Fibroblast of skin of scalp (primary cell): Measurements from ENCODE around the gene GCNT1. TPM values are rescaled to one million over a fixed set of nuclear protein-coding genes. Genes with fewer than 3 reads are reported as not detected.
"Not testable (repeated sequence)": the region's sequence is repeated elsewhere in the genome, so short reads cannot be mapped to it uniquely, and the experiment has no call there.

Experiments used
- DNase-seq: peaks from one replicate; pipeline ENCODE4 v3.0.0-alpha.2; 2013
- polyA plus RNA-seq, 2 experiments: library from polyadenylated mRNA; unstranded; fragments of 120-200 nt; gene quantifications; one replicate each; pipeline ENCODE4 v1.2.1, GENCODE V29; 2013; ENCODE audit not compliant: insufficient read length in 2 of 2

GCNT1 gene
- polyA plus RNA-seq (2013, experiment 1 of 2; ENCODE audit: insufficient read length), result 7.8 TPM
- polyA plus RNA-seq (2013, experiment 2 of 2; ENCODE audit: insufficient read length), result 8.6 TPM

DNA sequence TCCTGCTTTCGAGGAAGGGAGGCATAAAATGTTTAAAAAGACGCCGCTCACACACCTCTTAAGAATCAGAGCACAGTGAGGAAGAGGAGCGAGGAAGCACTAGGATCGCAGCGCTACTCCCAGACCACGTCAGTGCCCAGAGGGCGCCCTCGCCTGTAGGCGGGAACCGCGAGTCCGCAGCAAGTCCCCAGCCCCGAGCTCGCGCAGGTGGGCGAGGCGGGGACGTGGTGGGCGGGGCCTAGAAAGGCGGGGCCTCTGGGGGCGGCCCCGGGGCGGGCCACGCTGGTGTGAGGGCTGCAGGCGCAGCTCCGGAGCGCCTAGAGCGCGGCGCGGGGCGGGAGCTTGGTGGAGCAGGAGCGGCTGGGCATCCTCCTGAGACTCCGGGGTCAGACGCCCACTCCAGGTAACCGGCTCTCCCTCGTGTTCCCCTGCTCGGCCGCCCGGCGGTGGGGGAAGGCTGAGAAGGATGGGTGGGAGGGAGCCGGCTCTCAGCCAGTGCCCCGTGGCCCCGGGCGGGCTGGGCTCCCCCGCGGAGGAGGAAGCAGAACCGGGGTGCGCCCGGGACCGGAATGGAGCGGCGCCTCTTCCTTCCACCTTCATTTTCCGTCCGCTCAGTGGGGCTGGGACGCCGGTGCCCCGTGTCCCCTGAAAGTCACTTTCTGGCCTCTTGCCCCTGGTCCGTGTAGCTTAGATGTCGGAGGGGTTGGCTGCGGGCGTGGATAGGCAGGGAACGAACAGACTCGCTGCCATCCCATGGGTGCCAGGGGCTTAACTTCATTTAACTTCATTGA lies at the start of gene GCNT1:
GCNT1 (plus strand) TSS at position 280 of the 791 bp plus-strand sequence. CDS start 43,200 bp downstream, outside the sequence.
- peak; percentile 76 for DNase-seq

DNA sequence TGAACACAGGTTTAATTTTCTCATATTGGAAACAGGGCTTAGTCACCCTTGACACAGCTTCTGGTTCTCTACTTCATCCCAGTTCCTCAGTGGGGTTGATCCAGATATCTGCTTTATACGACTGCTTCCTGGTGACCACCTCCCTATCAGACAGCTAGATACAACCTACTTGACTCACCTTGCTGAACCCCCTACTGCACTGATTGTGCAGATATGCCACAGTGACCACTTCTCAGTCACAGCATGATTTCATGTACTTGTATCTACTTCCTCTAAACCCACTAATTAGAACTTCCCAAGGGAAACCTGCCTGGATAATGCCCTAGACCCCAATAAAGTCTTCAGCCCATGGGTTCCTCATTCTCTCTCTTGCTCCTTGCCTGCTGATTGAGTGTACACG lies 46.3 kb upstream of the GCNT1 start:
- no peak for DNase-seq

DNA sequence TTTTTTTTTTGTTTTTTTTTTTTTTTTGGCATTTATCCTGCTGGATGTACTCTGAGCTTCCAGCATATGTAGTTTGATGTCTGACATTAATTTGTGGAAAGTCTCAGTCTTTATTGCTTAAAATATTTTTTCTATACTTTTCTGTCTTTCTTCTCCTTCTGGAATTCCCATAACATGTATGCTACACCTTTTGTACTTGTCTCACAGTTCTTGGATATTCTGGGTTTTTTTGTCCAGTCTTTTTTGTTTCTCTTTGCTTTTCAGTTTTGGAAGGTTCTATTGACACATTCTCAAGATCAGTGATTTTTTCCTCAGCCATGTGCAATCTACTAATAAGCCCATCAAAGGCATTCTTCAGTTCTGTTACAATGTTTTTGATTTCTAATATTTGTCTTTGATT lies 45.3 kb upstream of the GCNT1 start:
- DNase-seq, result no peak

- DNase-seq, result no peak
Measured at GRCh38 chr9:76414661-76415060, 44.3 kb upstream of the GCNT1 start.

DNA sequence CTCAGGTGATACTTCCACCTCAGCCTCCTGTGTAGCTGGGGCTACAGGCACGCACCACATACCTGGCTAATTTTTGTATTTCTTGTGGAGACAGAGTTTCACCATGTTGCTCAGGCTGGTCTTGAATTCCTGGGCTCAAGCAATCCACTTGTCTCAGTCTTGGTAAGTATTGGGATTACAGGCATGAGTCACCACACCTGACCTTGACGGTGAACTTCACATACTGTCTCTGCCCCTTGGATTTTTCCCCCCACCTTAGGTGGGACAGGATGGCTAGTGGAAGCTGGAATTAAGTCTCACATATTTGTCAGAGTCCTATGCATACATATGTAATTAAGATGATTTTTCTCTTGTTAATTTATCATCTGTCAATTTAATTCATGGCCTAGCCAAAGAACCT lies 43.8 kb upstream of the GCNT1 start:
- no peak for DNase-seq

GRCh38 chr9:76415731-76416130 lies 43.3 kb upstream of the GCNT1 start:
- DNase-seq, result peak; percentile 33

- DNase-seq, result no peak
Measured at GRCh38 chr9:76417394-76417793, 41.6 kb upstream of the GCNT1 start.

DNA sequence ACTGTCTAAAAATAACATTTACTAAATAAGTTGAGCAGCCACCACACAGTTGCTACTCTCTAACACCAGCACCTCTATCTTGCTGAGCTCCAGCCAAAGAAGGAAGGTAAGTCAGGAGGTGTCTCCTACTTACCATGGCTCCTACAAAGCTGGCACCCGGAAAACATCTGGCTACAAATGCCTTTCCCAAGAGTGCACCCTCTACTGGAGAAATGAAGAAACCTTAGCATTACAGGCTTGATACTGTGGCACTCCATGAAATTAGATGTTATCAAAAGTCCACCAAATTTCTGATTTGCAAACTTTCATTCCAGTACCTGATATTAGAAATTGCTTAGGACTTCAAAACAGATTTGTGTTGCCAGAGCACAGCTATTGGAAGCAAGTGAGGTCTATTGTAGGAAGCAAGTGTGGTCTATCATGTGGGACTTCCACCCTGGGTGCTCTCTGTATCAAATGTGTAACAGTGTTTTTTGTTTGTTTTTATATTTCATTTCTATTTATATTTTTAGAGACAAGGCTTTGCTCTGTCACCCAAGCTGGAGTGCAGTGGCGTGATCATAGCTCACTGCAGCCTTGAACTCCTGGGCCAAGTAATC lies 39.1 kb upstream of the GCNT1 start:
- DNase-seq, result peak; percentile 18

DNA sequence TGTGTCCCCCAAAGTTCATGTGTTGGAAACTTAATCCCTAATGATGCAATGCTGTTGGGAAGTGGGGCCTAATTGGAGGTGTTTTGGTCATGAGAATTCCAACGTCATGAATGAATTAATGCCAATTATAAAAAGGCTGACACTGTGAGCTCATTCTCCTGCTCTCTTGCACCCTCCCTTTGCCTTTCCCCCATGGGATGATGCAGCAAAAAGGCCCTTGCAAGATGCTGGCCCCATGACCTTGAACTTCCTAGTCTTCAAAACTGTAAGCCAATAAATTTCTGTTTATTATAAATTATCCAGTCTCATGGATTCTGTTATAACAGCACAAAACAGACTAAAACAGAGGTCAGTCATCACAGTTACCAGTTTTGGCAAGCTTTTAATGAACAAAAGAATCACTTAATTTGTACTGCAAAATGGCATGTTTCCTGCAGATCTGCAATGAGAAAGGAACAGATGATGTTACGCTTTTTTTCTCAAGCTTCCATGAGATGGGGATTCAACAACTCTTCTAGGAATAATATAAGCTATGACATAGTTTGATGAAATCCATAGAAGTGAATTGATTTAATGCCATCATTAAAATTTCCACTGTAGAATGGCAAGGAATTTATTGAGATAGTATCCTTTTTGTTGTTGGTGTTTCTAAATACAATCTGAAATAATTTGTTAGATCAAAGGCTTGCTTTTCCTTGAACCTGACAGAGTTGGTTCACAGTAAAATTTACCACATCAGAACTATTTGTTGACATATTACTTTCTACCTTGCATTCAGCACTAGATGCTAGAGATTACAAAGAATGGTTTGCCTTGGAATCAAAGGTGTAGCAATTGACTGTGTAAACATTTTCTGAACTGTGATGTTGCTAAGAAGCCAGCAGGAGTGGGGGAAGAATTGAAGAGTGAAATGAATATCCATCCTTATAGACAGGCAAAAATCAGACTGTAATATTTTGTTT lies 35.5 kb upstream of the GCNT1 start:
- no peak for DNase-seq

GRCh38 chr9:76424491-76424890 lies 34.5 kb upstream of the GCNT1 start:
- no peak for DNase-seq

GRCh38 chr9:76425677-76426453 lies 33.1 kb upstream of the GCNT1 start:
- no peak for DNase-seq

- DNase-seq, result no peak
Measured at GRCh38 chr9:76426807-76427419, 32.1 kb upstream of the GCNT1 start.

DNA sequence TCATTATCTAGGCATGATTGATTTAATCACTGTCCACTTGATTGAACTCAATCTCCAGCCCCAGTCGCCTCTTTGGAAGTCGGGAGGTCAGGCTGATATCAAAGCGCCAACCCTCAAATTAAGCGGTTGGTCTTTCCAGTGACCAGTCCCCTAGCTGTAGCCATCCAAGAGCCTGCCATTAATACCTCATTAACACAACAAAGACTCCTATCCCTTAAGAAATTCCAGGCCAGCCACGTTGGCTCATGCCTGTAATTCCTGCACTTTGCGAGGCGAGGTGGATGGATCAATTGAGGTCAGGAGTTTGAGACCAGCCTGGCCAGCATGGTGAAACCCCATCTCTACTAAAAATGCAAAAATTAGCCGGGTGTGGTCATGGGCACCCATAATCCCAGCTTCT lies 27.4 kb upstream of the GCNT1 start:
- no peak for DNase-seq

DNA sequence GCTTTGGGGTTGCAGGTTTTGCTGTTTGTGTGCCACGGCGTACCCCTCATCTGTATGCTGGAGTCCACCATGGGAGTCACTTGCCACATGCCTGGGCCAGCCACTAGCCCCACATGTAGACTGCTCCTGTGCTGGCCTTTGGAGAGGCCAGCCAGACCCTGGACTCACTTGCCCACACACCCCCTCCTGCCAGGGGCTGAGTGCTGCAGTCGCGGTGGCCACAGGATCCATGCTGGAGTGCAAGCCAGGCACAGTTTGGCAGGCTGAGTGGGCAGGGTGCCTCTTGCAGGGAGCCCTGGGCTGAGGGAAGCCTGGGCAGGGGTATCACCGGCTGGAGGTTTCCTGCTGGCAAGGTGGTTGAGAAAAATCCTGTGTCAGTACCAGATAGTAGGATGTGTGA lies 25.6 kb upstream of the GCNT1 start:
- DNase-seq, result no peak

GRCh38 chr9:76433836-76434235 lies 25.1 kb upstream of the GCNT1 start:
- DNase-seq, result peak; percentile 27

DNA sequence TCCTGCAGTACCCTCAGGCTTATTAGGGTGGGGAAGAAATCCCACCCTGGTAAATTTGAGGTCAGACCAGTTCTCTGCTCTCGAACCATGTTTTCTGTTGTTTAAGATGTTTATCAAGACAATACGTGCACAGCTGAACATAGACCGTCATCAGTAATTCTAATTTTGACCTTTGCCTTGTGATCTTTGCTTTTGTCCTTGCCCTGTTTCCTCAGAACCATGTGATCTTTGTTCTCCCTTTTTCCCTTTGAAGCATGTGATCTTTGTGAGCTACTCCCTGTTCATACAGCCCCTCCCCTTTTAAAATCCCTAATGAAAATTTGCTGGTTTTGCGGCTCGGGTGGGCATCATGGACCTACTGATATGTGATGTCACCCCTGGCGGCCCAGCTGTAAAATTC lies 24.1 kb upstream of the GCNT1 start:
- DNase-seq, result not testable (repeated sequence)

- DNase-seq, result not testable (repeated sequence)
Measured at GRCh38 chr9:76437017-76437699, 21.8 kb upstream of the GCNT1 start.

DNA sequence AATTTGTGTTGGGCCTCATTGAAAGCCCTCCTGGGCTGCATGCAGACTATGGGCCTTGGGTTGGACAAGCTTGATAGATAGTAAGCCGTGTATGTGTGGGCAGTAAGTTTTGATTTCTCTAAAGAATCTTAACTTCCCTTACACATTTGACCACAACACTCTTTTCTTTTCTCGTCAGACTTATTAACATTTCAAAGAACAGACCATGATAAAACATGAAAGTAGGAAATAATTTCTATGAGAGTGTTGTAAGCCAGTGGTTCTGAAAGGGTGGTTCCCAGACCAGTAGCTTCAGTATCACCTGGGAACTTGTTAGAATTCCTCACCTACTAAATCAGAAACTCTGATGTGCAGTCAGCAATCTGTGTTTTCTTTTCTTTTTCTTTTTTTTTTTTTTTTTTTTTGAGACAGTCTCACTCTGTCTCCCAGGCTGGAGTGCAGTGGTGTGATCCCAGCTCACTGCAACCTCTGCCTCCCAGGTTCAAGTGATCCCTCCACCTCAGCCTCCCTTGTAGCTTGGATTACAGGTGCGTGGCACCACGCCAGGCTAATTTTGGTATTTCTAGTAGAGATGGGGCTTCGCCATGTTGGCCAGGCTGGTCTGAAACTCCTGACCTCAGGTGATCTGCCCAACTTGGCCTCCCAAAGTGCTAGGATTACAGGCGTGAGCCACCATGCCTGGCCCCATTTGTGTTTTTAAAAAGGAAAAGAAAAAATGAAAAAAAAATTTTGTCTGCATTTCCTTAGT lies 20.0 kb upstream of the GCNT1 start:
- no peak for DNase-seq

- no peak for DNase-seq
Measured at GRCh38 chr9:76441551-76442322, 17.2 kb upstream of the GCNT1 start.
